Measurements from ENCODE around the gene CAPN15. TPM values are rescaled to one million over a fixed set of nuclear protein-coding genes. Genes with fewer than 3 reads are reported as not detected.

CAPN15 gene
- total RNA-seq, 2 experiments from 2014 or later = 76.4 to 81.2 TPM

GRCh38 chr16:563072-563644 lies 35.6 kb downstream of the CAPN15 start:
- DNase-seq (no peak), ATAC-seq (no peak)
- Mint-ChIP-seq H3K4me3 (no peak overlapping the region), H3K36me3 (ENCODE audit: low read depth) (no peaks in the 10 kb centered on the region), H3K9me3 (no peaks in the 10 kb centered on the region), H3K27me3 (peaks cover 6% of the 10 kb centered on the region), H3K27ac (no peak overlapping the region), H3K4me1 (ENCODE audit: low read depth) (peaks cover 10% of the 10 kb centered on the region)
- ChIA-PET CTCF (no interaction called here), POLR2A (no interaction called here)
- TF ChIP-seq, protein P1, sequence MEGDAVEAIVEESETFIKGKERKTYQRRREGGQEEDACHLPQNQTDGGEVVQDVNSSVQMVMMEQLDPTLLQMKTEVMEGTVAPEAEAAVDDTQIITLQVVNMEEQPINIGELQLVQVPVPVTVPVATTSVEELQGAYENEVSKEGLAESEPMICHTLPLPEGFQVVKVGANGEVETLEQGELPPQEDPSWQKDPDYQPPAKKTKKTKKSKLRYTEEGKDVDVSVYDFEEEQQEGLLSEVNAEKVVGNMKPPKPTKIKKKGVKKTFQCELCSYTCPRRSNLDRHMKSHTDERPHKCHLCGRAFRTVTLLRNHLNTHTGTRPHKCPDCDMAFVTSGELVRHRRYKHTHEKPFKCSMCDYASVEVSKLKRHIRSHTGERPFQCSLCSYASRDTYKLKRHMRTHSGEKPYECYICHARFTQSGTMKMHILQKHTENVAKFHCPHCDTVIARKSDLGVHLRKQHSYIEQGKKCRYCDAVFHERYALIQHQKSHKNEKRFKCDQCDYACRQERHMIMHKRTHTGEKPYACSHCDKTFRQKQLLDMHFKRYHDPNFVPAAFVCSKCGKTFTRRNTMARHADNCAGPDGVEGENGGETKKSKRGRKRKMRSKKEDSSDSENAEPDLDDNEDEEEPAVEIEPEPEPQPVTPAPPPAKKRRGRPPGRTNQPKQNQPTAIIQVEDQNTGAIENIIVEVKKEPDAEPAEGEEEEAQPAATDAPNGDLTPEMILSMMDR (IDR thresholded peaks at IDR 0.05) = no peak
- intact Hi-C loops (cut with micrococcal nuclease) = no loop called here

- TF ChIP-seq, protein P1 (IDR thresholded peaks at IDR 0.05) = no peak
- intact Hi-C loops (cut with micrococcal nuclease) = no loop called here
- H3K9me3 Mint-ChIP-seq = no peaks in the 10 kb centered on the region
- no peak overlapping the region for H3K27ac Mint-ChIP-seq
- no peaks in the 10 kb centered on the region for H3K36me3 Mint-ChIP-seq (ENCODE audit: low read depth)
- H3K4me1 Mint-ChIP-seq (ENCODE audit: low read depth) = peaks cover 15% of the 10 kb centered on the region
- ATAC-seq = no peak
- POLR2A ChIA-PET = no interaction called here
- H3K4me3 Mint-ChIP-seq = no peak overlapping the region
- CTCF ChIA-PET = no interaction called here
- no peaks in the 10 kb centered on the region for H3K27me3 Mint-ChIP-seq
- DNase-seq = no peak
Measured at GRCh38 chr16:564690-565418, 37.3 kb downstream of the CAPN15 start.

- intact Hi-C loops (cut with micrococcal nuclease) = no loop called here
- POLR2A ChIA-PET = no interaction called here
- TF ChIP-seq, protein P1 (IDR thresholded peaks at IDR 0.05) = no peak
Measured at GRCh38 chr16:565419-566330, 38.2 kb downstream of the CAPN15 start.

DNA sequence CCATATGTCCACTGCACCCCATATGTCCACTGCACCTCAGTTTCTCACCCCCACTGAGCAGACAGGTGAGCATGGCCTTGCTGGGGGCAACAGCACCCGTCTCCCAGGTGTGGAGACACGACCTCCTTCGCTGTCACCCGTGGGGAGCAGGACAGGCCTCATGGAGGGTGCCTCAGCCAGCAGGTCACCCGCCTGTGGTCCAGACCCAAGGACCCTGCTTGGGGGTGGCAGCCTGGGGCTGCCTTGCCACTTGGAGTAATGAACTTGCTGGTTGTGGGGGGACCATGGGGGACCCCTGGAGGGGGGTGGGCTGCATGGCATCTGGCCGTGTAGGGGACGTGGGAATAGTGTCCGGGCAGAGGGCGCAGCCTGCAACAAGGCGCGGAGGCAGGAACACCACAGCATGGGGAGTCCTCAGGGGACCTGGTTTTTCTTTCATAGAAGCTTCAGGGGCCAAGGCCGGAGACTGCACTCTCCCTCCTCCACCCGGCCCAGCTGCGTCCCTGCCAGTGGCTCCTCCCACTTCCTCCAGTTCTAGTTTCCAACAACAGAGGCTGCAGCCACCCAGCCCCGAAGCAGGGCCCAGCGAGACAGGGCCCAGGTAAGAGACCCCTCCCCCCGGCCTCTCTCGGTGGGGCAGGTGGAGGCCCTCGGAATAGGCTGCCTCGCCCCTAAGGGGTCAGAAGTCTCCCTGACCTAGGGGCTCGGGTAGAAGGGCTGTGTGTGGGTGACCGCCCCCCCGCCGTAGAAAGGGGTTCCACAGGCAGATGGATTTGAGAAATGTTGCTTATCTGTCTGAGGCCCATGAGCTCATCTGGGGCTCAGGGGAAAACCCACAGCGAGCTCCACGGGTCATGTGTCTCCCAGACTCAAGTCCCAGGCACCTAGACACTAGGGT lies 39.2 kb downstream of the CAPN15 start, which contains the start of gene NHLRC4:
TSS of gene NHLRC4 (plus strand) at position 531 of the 898 bp plus-strand sequence. CDS start 1,043 bp downstream, outside the sequence.
- Mint-ChIP-seq H3K27ac (peak within 1 kb of the TSS; percentile 70), H3K9me3 (no peaks in the 10 kb centered on the region), H3K4me3 (peak within 1 kb of the TSS; percentile 38), H3K4me1 (ENCODE audit: low read depth) (peaks cover 27% of the 10 kb centered on the region), H3K27me3 (no peaks in the 10 kb centered on the region), H3K36me3 (ENCODE audit: low read depth) (no peaks in the 10 kb centered on the region)
- DNase-seq (peak; percentile 79), ATAC-seq (peak; percentile 63)
- TF ChIP-seq, protein P1 (IDR thresholded peaks at IDR 0.05) = no peak
- CTCF ChIA-PET = interaction anchor here (0.6 to 1.0 kb wide), 2 partner anchors 26 to 43 kb away, joined by 3 read pairs; no protein-coding TSS in a partner anchor
- intact Hi-C loops (cut with micrococcal nuclease) = no loop called here
- POLR2A ChIA-PET = interaction anchor here (0.9 to 1.5 kb wide), 4 partner anchors 10 to 236 kb away, joined by 3 to 5 read pairs (median 4); partner anchors contain the start of gene WDR90

More at GRCh38 chr16:565419-566330, 38.2 kb downstream of the CAPN15 start:
- Mint-ChIP-seq H3K36me3 (ENCODE audit: low read depth) (no peaks in the 10 kb centered on the region), H3K27me3 (no peaks in the 10 kb centered on the region), H3K4me1 (ENCODE audit: low read depth) (peaks cover 16% of the 10 kb centered on the region), H3K27ac (no peak overlapping the region), H3K9me3 (no peaks in the 10 kb centered on the region), H3K4me3 (no peak overlapping the region)
- no peak for ATAC-seq
- no peak for DNase-seq
- CTCF ChIA-PET = no interaction called here
